COLO829 (cell line): ENCODE results near the gene GSE1.
A peak's percentile ranks its signal among the peaks of the same experiment; 100 is the strongest.

ENCODE experiments used
- DNase-seq: peaks from one replicate; pipeline ENCODE4 v3.0.0; 2012; ENCODE audit warnings: low spot score

Gene GSE1

GRCh38 chr16:85612801-85613603 lies at the start of gene GSE1:
TSS of gene GSE1 (plus strand) at chr16:85613322. CDS start at chr16:85613392, 70 bp downstream.
- peak; percentile 62 for DNase-seq

GRCh38 chr16:85563515-85564276 lies 49.4 kb upstream of the GSE1 start:
- no peak for DNase-seq

GRCh38 chr16:85564277-85565051 lies 48.7 kb upstream of the GSE1 start:
- DNase-seq, result no peak

- DNase-seq, result no peak
Measured at GRCh38 chr16:85565340-85565739, 47.8 kb upstream of the GSE1 start.

- DNase-seq, result no peak
Measured at GRCh38 chr16:85565801-85566526, 47.2 kb upstream of the GSE1 start.

- DNase-seq, result no peak
Measured at GRCh38 chr16:85566561-85567100, 46.5 kb upstream of the GSE1 start.

- DNase-seq, result no peak
Measured at GRCh38 chr16:85567101-85567866, 45.8 kb upstream of the GSE1 start.

GRCh38 chr16:85567935-85568334 lies 45.2 kb upstream of the GSE1 start:
- no peak for DNase-seq

GRCh38 chr16:85568519-85568918 lies 44.6 kb upstream of the GSE1 start:
- DNase-seq, result no peak

GRCh38 chr16:85569039-85569614 lies 44.0 kb upstream of the GSE1 start:
- no peak for DNase-seq

- DNase-seq, result no peak
Measured at GRCh38 chr16:85569615-85570212, 43.4 kb upstream of the GSE1 start.

- DNase-seq, result no peak
Measured at GRCh38 chr16:85570213-85570734, 42.8 kb upstream of the GSE1 start.

- no peak for DNase-seq
Measured at GRCh38 chr16:85570735-85571562, 42.2 kb upstream of the GSE1 start.

GRCh38 chr16:85571563-85571812 lies 41.6 kb upstream of the GSE1 start:
- no peak for DNase-seq

GRCh38 chr16:85571813-85572619 lies 41.1 kb upstream of the GSE1 start:
- no peak for DNase-seq

- DNase-seq, result no peak
Measured at GRCh38 chr16:85573045-85573695, 40.0 kb upstream of the GSE1 start.

GRCh38 chr16:85573696-85574641 lies 39.2 kb upstream of the GSE1 start:
- no peak for DNase-seq
